Measurements from ENCODE around the gene RABL3.
"Not testable (repeated sequence)": the region's sequence is repeated elsewhere in the genome, so short reads cannot be mapped to it uniquely, and the experiment has no call there.

RABL3 gene

DNA sequence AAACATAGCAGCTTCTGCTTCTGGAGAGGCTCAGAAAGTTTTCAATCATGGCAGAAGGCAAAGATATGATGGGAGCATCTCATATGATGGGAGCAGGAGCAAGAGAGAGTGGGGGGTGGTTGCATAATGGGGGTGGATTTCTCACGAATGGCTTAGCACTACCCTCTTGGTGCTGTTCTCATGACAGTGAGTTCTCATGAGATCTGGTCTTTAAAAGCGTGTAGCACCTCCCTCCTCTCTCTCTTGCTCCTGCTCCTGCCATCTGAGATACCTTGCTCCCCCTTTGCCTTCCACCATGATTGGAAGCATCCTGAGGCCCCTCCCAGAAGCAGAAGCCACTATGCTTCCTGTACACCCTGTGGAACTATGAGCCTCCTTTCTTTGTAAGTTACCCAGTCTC, 82.5 kb downstream of the RABL3 start:
- TF ChIP-seq GATA1 (IDR thresholded peaks at IDR 0.05; ENCODE audit: low read depth, low read length) (no peak), POLR2A (IDR thresholded peaks at IDR 0.05; ENCODE audit: low read length) (no peak)
- no peak for DNase-seq

DNA sequence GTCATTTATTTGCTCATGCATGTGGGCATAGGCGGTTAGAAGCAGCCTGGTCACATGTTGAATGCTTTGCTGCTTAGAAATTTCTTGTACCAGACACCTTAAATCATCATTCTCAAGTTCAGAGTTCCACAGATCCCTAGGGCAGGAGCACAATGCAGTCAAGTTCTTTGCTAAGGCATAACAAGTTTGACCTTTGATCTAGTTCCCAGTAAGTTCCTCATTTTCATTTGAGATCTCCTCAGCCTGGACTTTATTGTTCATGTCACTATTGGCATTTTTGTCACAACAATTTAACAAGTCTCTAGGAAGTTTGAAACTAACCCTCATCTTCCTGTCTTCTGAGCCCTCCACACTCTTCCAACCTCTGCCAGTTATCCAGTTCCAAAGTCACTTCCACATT, 83.0 kb downstream of the RABL3 start:
- no peak for DNase-seq
- no peak for TF ChIP-seq GATA1 (IDR thresholded peaks at IDR 0.05; ENCODE audit: low read depth, low read length)
- no peak for TF ChIP-seq POLR2A (IDR thresholded peaks at IDR 0.05; ENCODE audit: low read length)

DNA sequence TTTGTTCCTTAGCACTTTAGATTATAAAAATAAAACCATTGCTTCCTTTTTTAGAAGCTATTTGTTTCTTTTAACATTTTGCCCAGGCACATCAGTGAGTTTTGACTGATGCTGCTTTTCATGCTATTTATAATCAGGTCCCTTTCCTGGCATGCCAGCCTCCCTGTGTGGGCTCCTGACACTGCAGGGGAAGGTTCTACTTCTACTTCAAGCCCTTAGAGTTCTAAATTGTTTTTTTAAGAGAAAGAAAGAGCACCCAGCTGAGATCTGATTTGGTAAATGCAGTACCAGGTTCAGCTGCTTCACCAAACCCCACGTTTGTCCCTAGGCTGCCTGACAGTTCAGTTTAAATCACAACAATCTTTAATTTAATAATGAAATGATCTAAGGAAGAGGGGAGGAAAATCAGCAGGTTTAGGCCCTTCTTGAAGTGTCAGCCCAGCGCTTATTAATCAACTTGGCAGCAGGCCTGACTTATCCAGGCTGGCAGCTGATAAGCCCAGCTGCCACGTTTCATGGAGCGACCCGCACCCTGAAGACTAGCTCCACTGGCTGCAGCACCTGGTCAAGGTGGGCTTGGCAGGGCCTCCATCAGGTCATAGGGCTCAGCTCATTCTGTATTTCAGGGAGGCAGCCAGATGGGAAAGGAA, 89.3 kb downstream of the RABL3 start:
- peak in 1 of 2 experiments; percentile 10 for DNase-seq
- TF ChIP-seq GATA1 (IDR thresholded peaks at IDR 0.05; ENCODE audit: low read depth, low read length), result no peak
- TF ChIP-seq POLR2A (IDR thresholded peaks at IDR 0.05; ENCODE audit: low read length), result no peak

DNA sequence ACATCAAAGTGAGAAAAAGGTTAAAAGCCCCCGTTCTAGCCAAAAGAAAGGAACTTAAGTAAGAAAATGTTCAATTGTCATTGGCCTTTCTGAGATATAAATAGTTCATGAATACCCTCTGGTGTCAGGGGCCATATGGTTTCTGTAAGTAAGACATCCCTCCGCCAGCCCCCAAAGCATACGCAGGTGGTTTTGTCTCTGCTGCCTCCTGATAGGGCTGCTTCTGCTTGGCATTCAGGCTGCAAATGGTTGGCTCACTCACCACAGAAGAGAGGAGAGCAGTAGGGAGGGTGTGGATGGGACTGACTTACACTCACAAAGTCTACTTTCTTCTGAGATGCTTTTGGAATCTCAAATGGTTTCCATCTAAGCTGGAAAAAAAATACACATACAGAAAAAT, 90.0 kb downstream of the RABL3 start:
- TF ChIP-seq GATA1 (IDR thresholded peaks at IDR 0.05; ENCODE audit: low read depth, low read length) (no peak), POLR2A (IDR thresholded peaks at IDR 0.05; ENCODE audit: low read length) (no peak)

DNA sequence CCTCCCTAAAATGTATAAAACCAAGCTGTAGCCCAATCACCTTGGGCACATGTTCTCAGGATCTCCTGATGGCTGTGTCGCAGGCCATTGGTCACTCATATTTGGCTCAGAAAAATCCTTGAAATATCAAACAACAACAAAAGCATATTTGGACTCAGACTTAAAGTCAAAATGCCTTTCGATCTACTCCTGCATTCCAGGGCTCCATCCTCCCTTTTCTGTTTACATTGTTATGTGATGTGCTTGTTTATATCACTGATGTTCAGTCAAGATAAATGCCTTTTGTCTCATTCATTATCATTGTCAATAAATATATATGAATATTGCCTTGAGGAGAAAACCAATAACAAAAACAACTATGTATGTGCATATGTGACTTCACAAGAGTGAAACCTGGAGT, 92.0 kb downstream of the RABL3 start:
- no peak for TF ChIP-seq POLR2A (IDR thresholded peaks at IDR 0.05; ENCODE audit: low read length)
- no peak for TF ChIP-seq GATA1 (IDR thresholded peaks at IDR 0.05; ENCODE audit: low read depth, low read length)
- DNase-seq, result no peak

More for the DNA sequence above, 90.0 kb downstream of the RABL3 start:
- DNase-seq, result no peak

DNA sequence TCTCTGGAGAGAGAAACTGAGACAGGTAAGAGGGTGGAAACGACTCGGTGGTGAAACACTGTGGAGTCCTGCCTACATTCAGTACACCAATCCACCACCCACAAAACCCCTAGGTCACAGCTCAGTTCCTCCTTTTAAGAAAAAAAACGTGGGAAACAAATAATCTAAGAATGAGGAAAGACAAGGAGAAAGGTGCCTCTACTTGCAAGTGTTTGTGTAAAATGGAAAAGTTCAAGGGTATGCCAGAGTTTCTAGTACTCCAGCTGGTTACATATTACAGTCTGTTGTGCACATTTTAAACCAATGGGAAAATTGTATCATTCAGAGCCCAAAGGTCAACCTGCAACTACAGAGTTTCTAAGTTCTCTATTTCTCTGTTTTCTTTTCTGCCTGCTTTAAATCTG, 92.5 kb downstream of the RABL3 start:
- TF ChIP-seq GATA1 (IDR thresholded peaks at IDR 0.05; ENCODE audit: low read depth, low read length) (no peak), POLR2A (IDR thresholded peaks at IDR 0.05; ENCODE audit: low read length) (no peak)
- DNase-seq, result no peak

DNA sequence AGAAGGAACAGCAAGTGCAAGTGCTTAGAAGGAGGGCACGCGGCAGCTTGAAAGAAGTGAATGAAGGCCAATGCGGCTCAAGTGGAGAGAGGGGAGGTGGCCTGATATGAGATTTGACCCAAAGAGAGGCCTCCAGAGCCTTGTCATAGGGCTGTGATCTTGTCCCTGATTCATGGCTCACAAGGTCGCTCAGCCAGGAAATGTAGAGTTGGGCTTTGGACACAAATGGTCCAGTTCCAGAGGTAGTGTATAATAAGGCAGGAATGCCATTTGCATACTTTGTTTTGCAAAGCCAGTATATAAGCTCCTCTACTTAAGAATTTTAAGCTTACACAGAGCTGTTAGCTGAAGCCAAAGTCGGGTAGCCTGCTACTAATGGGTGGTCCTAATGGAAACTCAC, 94.0 kb downstream of the RABL3 start:
- no peak for TF ChIP-seq POLR2A (IDR thresholded peaks at IDR 0.05; ENCODE audit: low read length)
- TF ChIP-seq GATA1 (IDR thresholded peaks at IDR 0.05; ENCODE audit: low read depth, low read length), result no peak
- no peak for DNase-seq

DNA sequence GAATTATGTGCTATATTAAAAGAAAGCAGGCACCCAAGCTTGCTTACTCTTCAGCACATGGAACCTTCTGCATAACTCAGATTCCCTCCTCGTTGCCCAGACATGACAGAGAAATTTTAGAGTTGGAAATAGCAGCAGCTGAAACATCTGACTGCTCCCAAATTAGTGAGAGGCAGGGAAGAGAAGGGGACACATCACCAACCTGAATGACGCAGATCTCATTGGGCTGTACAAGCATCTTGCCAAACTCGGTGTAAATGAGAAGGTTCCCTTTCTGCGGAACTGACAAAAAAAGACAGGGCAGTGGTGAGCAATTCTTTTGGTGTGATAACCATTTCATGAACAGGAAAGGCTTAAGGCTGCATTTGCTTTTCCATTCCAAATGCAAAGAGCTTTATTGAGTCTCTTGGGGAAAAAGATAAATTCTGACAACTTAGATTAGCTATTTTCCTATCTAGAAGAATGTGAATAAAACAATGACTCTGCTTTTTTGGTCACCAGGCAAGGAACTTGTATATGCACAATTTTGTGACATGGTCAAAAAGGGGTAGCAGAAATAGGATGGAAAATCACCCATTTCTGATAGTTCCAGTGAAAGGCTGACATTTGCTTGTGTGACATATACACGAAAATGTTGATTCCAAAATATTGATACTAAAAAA, 95.4 kb downstream of the RABL3 start:
- TF ChIP-seq POLR2A (IDR thresholded peaks at IDR 0.05; ENCODE audit: low read length), result no peak
- peak in 1 of 2 experiments; percentile 6 for DNase-seq

DNA sequence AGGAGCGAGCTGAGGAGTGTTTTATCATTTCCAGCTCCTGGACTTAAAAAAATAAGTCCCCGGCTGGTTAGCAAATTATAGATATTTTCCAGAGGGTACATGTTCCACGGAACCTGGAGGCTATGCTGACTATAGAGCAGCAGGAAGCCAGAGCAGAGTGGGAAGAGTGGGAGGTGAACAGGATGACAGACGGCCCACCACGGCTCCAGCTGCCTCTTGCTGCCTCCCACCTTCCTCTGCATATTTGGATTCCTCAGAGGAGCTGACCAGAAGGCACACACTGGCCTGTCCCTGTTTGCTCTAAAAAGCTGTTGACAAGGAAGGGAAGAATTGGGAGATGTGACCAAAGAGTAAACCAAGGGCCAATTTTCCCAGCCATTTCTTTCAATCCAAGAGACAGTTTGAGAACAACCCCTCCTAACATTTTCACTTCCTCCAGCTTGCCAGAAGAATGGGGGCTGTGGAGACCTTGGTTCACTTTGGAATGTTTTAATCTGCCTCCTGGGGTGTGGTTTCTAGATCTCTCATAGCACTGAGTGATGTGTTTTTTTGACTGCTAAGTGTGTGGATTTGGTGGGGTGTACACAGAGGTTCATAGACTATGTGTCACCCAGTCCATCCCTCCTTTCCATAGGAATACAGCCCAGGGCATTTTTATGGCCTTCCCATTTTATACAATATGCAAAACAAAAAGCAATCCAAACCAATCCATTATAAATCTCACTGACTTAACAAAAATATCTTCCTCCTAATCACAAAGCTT, 97.1 kb downstream of the RABL3 start:
- DNase-seq, result no peak
- TF ChIP-seq GATA1 (IDR thresholded peaks at IDR 0.05; ENCODE audit: low read depth, low read length) (no peak), POLR2A (IDR thresholded peaks at IDR 0.05; ENCODE audit: low read length) (no peak)

DNA sequence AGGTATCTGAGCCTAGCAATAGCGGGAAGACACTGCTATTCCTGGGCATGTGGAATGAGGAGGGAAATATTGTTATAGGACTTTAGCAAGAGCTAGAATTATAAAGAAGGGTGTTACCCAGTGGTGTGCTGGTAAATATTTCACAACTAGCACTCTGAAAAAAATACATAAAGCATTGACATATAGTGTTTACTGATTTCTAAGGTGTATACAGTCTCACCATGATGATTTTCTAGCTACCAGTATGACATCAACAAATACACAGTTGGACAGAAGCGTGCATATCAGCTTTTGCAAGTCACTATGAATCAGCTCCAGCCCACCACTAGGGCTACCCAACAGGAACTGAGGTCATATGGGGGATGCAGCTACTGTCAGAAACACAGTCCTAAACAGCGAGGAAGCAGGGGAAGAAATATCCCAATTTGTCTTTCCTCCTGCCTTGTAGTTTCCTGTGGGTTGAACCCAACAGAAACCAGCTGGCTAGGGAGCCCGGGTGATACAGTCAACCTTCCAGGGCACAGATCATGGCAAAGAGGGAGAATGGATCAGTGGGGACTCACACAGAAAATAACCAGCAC, 99.9 kb downstream of the RABL3 start:
- TF ChIP-seq POLR2A (IDR thresholded peaks at IDR 0.05; ENCODE audit: low read length) (peak; percentile 46), GATA1 (IDR thresholded peaks at IDR 0.05; ENCODE audit: low read depth, low read length) (no peak)
- DNase-seq, result peak; percentile 78 to 83

DNA sequence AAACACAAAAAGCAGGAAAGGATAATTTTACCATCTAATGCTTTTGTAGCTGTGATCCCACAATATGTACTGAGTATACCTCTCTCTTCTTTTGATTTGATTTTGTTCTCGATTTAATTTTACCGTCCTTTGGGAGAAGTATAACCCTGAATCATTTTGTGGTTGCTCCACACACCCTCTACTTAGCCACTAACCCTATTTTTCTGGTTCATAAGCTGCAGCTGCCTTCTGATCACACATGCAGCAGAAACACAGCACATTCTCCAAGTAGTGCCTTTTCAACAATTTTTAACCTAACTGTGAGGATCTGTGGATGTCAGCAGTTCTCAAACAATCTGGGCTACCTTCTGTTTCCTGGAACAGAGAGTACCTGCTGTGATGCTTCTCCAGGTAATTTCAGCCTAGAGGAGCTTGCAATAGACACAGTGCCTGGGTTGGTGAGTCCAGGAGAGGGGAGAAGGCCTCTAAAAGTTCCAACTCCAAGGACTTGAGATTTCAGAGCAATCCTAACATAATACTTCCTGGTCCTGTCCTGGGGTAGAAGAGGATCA, 100.5 kb downstream of the RABL3 start:
- DNase-seq, result no peak
- TF ChIP-seq GATA1 (IDR thresholded peaks at IDR 0.05; ENCODE audit: low read depth, low read length) (no peak), POLR2A (IDR thresholded peaks at IDR 0.05; ENCODE audit: low read length) (no peak)

DNA sequence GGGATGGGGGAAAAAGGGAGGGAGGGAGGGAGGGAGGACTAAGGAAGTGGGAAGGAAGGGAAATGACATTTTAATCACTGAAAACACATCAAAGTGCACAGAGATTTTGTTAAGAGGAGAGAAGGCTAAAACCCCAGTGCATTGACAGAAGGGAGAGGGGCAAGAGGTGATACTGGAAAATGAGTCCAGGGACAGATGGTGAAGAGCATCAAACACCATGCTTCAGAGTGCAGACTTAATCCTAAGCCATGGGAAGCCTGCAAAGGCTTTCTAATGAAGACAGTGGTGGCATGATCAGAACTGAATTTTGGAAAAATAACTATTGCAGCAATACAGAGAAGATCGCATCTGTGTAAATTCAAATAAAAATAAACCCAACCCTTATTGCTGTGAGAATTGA, 102.1 kb downstream of the RABL3 start:
- no peak for TF ChIP-seq GATA1 (IDR thresholded peaks at IDR 0.05; ENCODE audit: low read depth, low read length)
- TF ChIP-seq POLR2A (IDR thresholded peaks at IDR 0.05; ENCODE audit: low read length), result no peak
- no peak for DNase-seq

DNA sequence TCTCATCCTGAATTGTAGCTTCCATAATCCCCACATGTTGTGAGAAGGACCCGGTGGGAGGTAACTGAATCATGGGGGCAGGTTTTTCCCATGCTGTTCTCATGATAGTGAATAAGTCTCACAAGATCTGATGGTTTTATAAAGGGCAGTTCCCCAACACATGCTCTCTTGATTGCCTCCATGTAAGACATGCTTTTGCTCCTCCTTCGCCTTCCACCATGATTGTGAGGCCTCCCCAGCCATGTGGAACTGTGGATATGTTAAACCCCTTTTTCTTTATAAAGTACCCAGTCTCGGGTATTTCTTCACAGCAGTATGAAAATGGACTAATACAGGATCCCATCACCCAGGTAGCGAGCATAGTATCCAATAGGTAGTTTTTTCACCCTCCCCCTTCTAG, 103.5 kb downstream of the RABL3 start:
- not testable (repeated sequence) for DNase-seq

DNA sequence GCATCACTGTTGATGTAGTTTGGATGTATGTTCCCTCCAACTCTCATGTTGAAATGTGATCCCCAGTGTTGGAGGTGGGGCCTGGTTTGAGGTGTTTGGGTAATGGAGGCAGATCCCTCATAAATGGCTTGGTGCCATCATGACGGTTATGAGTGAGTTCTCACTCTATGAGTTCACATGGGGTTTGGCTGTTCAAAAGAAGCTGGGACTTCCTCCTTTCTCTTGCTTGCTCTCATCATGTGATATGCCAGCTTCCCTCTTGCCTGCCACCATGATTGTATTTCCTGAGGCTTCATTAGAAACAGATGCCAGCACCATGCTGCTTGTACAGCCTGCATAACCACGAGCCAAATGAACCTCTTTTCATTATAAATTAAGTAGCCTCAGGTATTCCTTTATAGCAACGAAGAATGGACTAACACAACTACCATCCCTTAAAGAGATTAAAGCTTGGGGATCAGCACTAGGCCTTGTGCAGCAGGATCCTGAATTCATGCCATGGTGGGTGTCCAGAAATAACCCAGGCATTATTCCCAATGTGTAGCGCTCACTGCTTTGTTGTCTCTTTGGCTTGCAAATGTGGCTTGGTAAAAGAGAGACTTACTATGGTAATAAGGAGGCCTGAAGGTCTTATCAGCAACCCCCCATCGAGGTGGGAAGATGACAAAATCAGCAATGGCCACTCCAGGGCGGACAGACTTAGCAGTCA, 104.3 kb downstream of the RABL3 start:
- DNase-seq, result no peak
- no peak for TF ChIP-seq GATA1 (IDR thresholded peaks at IDR 0.05; ENCODE audit: low read depth, low read length)
- TF ChIP-seq POLR2A (IDR thresholded peaks at IDR 0.05; ENCODE audit: low read length), result no peak
